Testis (tissue), 2 donors: ENCODE data around the gene LAP3.

Source experiments
- CTCF ChIP-seq, 3 experiments: fragments of 450-650 bp in 2 of 3; fragments of 200-600 bp in 1 of 3; sonication (generic) in 1 of 3; IDR thresholded peaks; one replicate each; pipeline ENCODE4 v1.5.1; 2016 to 2019; ENCODE audit warnings: antibody characterized with exemption in 3 of 3, mild to moderate bottlenecking in 2 of 3, moderate library complexity in 1 of 3
- POLR2A ChIP-seq: fragments of 450-650 bp; IDR thresholded peaks from one replicate; pipeline ENCODE4 v1.6.1; 2017; ENCODE audit warnings: antibody characterized with exemption, mild to moderate bottlenecking, moderate library complexity

- TF ChIP-seq CTCF (IDR thresholded peaks at IDR 0.05) (no peak), POLR2A (no peak)
These were observed 875 bp downstream of the LAP3 start for GRCh38 chr4:17577665-17578481.
